Limb (tissue), 2 donors: ENCODE data around the gene THSD7B.
"Not testable (repeated sequence)": the region's sequence is repeated elsewhere in the genome, so short reads cannot be mapped to it uniquely, and the experiment has no call there.

Experiments
- DNase-seq, 2 donors: peaks; one replicate each; pipeline ENCODE4 v3.0.0-alpha.2; 2016; ENCODE audit errors: extremely low spot score in 2 of 2

Gene THSD7B

GRCh38 chr2:137521653-137522619, 756.6 kb downstream of the THSD7B start:
- DNase-seq: no peak

GRCh38 chr2:137522620-137523011, 757.3 kb downstream of the THSD7B start:
- DNase-seq: no peak

- no peak for DNase-seq
Measured at GRCh38 chr2:137523931-137524330, 758.6 kb downstream of the THSD7B start.

- DNase-seq: no peak
Measured at GRCh38 chr2:137525132-137525531, 759.8 kb downstream of the THSD7B start.

- no peak for DNase-seq
Measured at GRCh38 chr2:137525641-137526190, 760.4 kb downstream of the THSD7B start.

GRCh38 chr2:137535897-137536296, 770.6 kb downstream of the THSD7B start:
- no peak for DNase-seq

- no peak for DNase-seq
Measured at GRCh38 chr2:137539336-137539735, 774.0 kb downstream of the THSD7B start.

GRCh38 chr2:137547842-137548241, 782.5 kb downstream of the THSD7B start:
- DNase-seq: no peak

- no peak for DNase-seq
Measured at GRCh38 chr2:137566387-137566786, 801.0 kb downstream of the THSD7B start.

- no peak for DNase-seq
Measured at GRCh38 chr2:137570484-137570883, 805.1 kb downstream of the THSD7B start.

GRCh38 chr2:137587834-137588233, 822.5 kb downstream of the THSD7B start:
- DNase-seq: not testable (repeated sequence)

- not testable (repeated sequence) for DNase-seq
Measured at GRCh38 chr2:137588578-137588977, 823.2 kb downstream of the THSD7B start.

- no peak for DNase-seq
Measured at GRCh38 chr2:137590102-137590501, 824.8 kb downstream of the THSD7B start.

GRCh38 chr2:137607722-137608318, 842.5 kb downstream of the THSD7B start:
- DNase-seq: no peak

- no peak for DNase-seq
Measured at GRCh38 chr2:137638932-137639331, 873.6 kb downstream of the THSD7B start.

GRCh38 chr2:137644731-137645130, 879.4 kb downstream of the THSD7B start:
- peak in 1 of 2 donors; percentile 70 for DNase-seq

- no peak for DNase-seq
Measured at GRCh38 chr2:137654046-137654445, 888.7 kb downstream of the THSD7B start.

- no peak for DNase-seq
Measured at GRCh38 chr2:137655814-137656213, 890.5 kb downstream of the THSD7B start.

GRCh38 chr2:137658433-137658832, 893.1 kb downstream of the THSD7B start:
- no peak for DNase-seq

GRCh38 chr2:137659616-137660015, 894.3 kb downstream of the THSD7B start:
- DNase-seq: no peak

- no peak for DNase-seq
Measured at GRCh38 chr2:137670111-137670510, 904.8 kb downstream of the THSD7B start.

GRCh38 chr2:137672989-137673552, 907.7 kb downstream of the THSD7B start:
- DNase-seq: no peak
